ENCODE results near the gene TINCR. TPM values are rescaled to one million over a fixed set of nuclear protein-coding genes. Genes with fewer than 3 reads are reported as not detected.
A peak's percentile ranks its signal among the peaks of the same experiment; 100 is the strongest.
"Not testable (repeated sequence)": the region's sequence is repeated elsewhere in the genome, so short reads cannot be mapped to it uniquely, and the experiment has no call there.

TINCR gene
- total RNA-seq, 3 donors from 2014 or later (not counting 1 experiment from before 2014, with no cell fraction given) = 1.6 to 2.2 (median 1.7) TPM

DNA sequence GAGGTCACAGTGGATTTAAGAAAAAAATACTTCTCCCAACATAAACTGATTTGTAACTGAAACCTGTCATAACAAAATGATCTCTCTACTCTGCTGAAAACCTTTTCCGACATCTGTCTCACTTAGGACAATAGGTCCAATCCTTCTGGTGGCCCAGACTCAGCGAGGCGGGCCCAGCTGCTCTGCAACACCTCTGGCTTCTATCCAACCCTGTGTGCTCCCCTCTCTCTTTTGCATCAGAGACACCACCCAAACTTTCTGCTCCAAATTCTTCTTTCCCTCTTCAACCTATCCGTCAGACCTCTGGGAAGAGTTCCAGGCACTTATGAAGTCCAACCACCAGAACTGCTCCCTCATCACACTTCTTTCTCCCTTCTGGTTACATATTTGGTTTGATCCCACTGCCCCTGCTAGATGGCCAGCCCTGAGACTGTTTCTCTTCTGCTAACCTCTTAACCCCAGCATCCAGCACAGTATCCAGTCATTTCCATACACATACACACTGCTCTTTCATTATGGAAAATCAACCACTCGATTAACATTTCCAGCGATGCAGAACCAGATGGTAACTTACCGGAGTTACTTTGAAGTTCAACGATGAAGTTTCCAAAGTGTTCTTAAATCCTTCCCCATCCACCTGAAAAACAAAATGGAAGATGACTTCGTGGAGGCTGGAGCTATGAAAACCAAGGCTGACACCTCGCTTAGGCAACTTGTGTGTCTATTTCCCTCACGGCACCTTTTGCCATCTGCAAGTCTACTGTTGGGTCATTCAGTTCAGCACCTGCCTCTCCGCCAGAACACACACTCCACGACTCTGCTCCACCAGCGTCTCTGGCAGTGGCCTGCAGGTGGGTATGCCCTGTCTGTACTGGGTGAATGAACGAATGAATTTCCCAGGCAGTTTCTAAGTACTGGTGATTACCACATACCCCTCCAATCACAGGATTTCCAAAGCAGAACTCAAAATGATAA, 45.4 kb upstream of the TINCR start:
- no peaks in the 10 kb centered on the region for H3K9me3 ChIP-seq (ENCODE audit: control insufficient read depth, insufficient read depth, low read length)
- peaks cover 78% of the 10 kb centered on the region for H3K36me3 ChIP-seq (ENCODE audit: control insufficient read depth, insufficient read depth, low read length)
- DNase-seq (no peak), ATAC-seq (no peak)
- peak overlapping the region in 1 of 2 donors; percentile 45 for H3K27ac Mint-ChIP-seq
- no peaks in the 10 kb centered on the region for H3K4me1 ChIP-seq (ENCODE audit: control insufficient read depth, insufficient read depth, low read length)
- no peak overlapping the region for H3K4me3 Mint-ChIP-seq
- no peaks in the 10 kb centered on the region for H3K9me3 Mint-ChIP-seq
- TF ChIP-seq, protein P1, sequence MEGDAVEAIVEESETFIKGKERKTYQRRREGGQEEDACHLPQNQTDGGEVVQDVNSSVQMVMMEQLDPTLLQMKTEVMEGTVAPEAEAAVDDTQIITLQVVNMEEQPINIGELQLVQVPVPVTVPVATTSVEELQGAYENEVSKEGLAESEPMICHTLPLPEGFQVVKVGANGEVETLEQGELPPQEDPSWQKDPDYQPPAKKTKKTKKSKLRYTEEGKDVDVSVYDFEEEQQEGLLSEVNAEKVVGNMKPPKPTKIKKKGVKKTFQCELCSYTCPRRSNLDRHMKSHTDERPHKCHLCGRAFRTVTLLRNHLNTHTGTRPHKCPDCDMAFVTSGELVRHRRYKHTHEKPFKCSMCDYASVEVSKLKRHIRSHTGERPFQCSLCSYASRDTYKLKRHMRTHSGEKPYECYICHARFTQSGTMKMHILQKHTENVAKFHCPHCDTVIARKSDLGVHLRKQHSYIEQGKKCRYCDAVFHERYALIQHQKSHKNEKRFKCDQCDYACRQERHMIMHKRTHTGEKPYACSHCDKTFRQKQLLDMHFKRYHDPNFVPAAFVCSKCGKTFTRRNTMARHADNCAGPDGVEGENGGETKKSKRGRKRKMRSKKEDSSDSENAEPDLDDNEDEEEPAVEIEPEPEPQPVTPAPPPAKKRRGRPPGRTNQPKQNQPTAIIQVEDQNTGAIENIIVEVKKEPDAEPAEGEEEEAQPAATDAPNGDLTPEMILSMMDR (IDR thresholded peaks at IDR 0.05) = no peak
- no peak overlapping the region for H3K27ac ChIP-seq (ENCODE audit: low read length)
- no peaks in the 10 kb centered on the region for H3K27me3 Mint-ChIP-seq (ENCODE audit: low read depth in 2 of 2)
- H3K4me3 ChIP-seq (ENCODE audit: low read length) = no peak overlapping the region
- H3K36me3 Mint-ChIP-seq = peaks cover 21% of the 10 kb centered on the region
- no peaks in the 10 kb centered on the region for H3K27me3 ChIP-seq (ENCODE audit: control insufficient read depth, insufficient read depth, low read length)
- intact Hi-C loops (cut with micrococcal nuclease) = no loop called here
- WGBS (ENCODE audit: insufficient coverage) = 97% methylated on average over 15 of the region's 15 CpGs
- H3K4me1 Mint-ChIP-seq = peaks cover 12 to 15% of the 10 kb centered on the region in 2 donors

DNA sequence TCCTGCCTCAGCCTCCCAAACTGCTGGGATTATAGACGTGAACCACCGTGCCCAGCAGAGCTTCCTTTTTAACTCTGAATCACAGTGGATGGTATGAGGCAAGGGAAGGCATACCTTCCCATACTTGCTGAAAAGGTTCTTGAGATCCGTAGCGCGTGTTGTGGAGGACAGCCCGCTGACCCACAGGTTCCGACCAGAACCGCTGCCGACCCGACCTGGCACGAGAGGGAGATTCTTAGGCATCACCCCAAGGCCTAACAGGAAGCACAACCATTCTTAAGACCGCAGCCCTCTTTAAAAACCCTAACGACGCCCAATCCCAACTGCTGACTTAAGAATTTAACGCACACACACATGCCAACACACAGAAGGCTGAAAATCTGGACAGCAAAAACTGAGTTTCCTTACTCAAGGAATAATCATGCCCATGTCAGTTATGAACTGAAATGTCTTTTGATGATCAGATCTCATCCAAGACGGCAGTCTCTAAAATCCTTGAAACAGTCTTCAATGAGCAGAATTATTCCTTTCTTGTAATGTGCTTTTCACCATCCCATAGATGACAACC, 42.2 kb upstream of the TINCR start:
- Mint-ChIP-seq H3K4me1 (peaks cover 16 to 20% of the 10 kb centered on the region in 2 donors), H3K4me3 (no peak overlapping the region), H3K9me3 (no peaks in the 10 kb centered on the region), H3K27ac (peak overlapping the region in 1 of 2 donors; percentile 44), H3K27me3 (ENCODE audit: low read depth in 2 of 2) (no peaks in the 10 kb centered on the region), H3K36me3 (peaks cover 28% of the 10 kb centered on the region)
- Histone ChIP-seq H3K4me1 (ENCODE audit: control insufficient read depth, insufficient read depth, low read length) (no peaks in the 10 kb centered on the region), H3K4me3 (ENCODE audit: low read length) (no peak overlapping the region), H3K27me3 (ENCODE audit: control insufficient read depth, insufficient read depth, low read length) (no peaks in the 10 kb centered on the region), H3K27ac (ENCODE audit: low read length) (no peak overlapping the region), H3K36me3 (ENCODE audit: control insufficient read depth, insufficient read depth, low read length) (peaks cover 84% of the 10 kb centered on the region), H3K9me3 (ENCODE audit: control insufficient read depth, insufficient read depth, low read length) (no peaks in the 10 kb centered on the region)
- 96% methylated on average over 16 of the region's 16 CpGs for WGBS (ENCODE audit: insufficient coverage)
- ATAC-seq (no peak), DNase-seq (no peak)
- intact Hi-C loops (cut with micrococcal nuclease) = loop anchor here (10.0 kb wide), 1 partner anchor 1655 kb away; no protein-coding TSS in a partner anchor
- TF ChIP-seq, protein P1 (IDR thresholded peaks at IDR 0.05) = no peak

DNA sequence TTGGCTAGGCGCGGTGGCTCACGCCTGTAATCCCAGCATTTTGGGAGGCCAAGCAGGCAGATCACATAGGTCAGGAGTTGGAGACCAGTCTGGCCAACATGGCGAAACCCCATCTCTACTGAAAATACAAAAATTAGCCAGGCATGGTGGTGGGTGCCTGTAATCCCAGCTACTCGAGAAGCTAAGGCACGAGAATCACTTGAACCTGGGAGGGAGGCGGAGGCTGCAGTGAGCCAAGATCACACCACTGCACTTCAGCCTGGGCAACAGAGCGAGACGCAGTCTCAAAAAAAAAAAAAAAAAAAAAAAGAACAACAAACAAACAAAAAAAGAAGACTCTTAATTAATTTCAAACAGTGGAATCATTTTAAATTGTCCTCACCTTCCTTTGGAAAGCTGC, 41.0 kb upstream of the TINCR start:
- WGBS (ENCODE audit: insufficient coverage) = 100% methylated on average over 7 of the region's 9 CpGs
- H3K36me3 Mint-ChIP-seq = peaks cover 33% of the 10 kb centered on the region

GRCh38 chr19:5608291-5608690, 40.5 kb upstream of the TINCR start:
- Mint-ChIP-seq H3K27me3 (ENCODE audit: low read depth in 2 of 2) (no peaks in the 10 kb centered on the region), H3K4me3 (no peak overlapping the region), H3K4me1 (peaks cover 16% of the 10 kb centered on the region in 2 donors), H3K27ac (no peak overlapping the region), H3K9me3 (no peaks in the 10 kb centered on the region), H3K36me3 (peaks cover 28% of the 10 kb centered on the region)
- intact Hi-C loops (cut with micrococcal nuclease) = loop anchor here (10.0 kb wide), 1 partner anchor 1653 kb away; no protein-coding TSS in a partner anchor
- no peak for DNase-seq
- ATAC-seq = no peak
- no peaks in the 10 kb centered on the region for H3K27me3 ChIP-seq (ENCODE audit: control insufficient read depth, insufficient read depth, low read length)
- H3K9me3 ChIP-seq (ENCODE audit: control insufficient read depth, insufficient read depth, low read length) = no peaks in the 10 kb centered on the region
- H3K4me1 ChIP-seq (ENCODE audit: control insufficient read depth, insufficient read depth, low read length) = no peaks in the 10 kb centered on the region
- WGBS (ENCODE audit: insufficient coverage) = 95% methylated on average over 10 of the region's 10 CpGs
- no peak overlapping the region for H3K4me3 ChIP-seq (ENCODE audit: low read length)
- no peak overlapping the region for H3K27ac ChIP-seq (ENCODE audit: low read length)
- H3K36me3 ChIP-seq (ENCODE audit: control insufficient read depth, insufficient read depth, low read length) = peaks cover 82% of the 10 kb centered on the region
- TF ChIP-seq, protein P1 (IDR thresholded peaks at IDR 0.05) = no peak

More for the DNA sequence above, 41.0 kb upstream of the TINCR start:
- H3K9me3 Mint-ChIP-seq; H3K27ac Mint-ChIP-seq; H3K27ac ChIP-seq (ENCODE audit: low read length); H3K4me3 ChIP-seq (ENCODE audit: low read length); H3K27me3 ChIP-seq (ENCODE audit: control insufficient read depth, insufficient read depth, low read length); DNase-seq; H3K27me3 Mint-ChIP-seq (ENCODE audit: low read depth in 2 of 2); H3K4me3 Mint-ChIP-seq; ATAC-seq; H3K9me3 ChIP-seq (ENCODE audit: control insufficient read depth, insufficient read depth, low read length); H3K4me1 ChIP-seq (ENCODE audit: control insufficient read depth, insufficient read depth, low read length): not testable (repeated sequence)
- H3K4me1 Mint-ChIP-seq = peaks cover 16 to 20% of the 10 kb centered on the region in 2 donors
- H3K36me3 ChIP-seq (ENCODE audit: control insufficient read depth, insufficient read depth, low read length) = peaks cover 82% of the 10 kb centered on the region
- intact Hi-C loops (cut with micrococcal nuclease) = loop anchor here (10.0 kb wide), 1 partner anchor 1654 kb away; no protein-coding TSS in a partner anchor
